ENCODE data around the gene NCKAP1.
"Not testable (repeated sequence)": the region's sequence is repeated elsewhere in the genome, so short reads cannot be mapped to it uniquely, and the experiment has no call there.

Gene NCKAP1

DNA sequence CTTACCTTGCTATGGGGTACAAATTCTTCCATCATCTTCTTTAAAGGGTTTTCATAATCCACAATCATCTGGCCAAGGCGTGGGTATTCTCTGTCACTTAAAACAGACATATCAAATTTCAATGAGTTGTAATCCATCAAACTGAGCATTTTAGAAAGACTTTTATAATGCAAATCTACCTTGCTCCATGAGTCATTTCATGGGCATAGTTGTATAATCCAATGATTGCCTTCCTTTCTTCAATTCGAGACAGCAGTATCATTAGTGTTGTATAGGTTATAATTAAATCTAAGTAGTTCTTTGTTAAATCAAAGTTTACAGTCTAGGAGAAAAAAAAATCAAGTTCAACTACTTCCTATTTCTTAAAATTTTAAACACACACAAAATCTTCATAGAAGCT lies 36.3 kb downstream of the NCKAP1 start:
- no peak for DNase-seq

DNA sequence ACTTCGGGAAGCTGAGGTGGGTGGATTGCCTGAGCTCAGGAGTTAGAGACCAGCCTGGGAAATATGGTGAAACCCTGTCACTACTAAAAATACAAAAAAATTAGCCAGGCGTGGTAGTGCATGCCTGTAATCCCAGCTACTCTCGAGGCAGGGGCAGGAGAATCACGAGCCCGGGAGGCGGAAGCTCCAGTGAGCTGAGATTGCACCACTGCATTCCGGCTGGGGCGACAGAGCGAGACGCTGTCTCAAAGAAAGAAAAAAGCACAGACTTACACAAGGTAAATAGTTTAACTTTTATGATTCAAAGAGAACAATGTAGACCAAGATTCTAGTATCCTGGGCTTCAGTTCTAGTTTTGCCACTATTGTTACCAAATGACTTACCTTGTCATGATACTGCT lies 37.4 kb downstream of the NCKAP1 start:
- no peak for DNase-seq

DNA sequence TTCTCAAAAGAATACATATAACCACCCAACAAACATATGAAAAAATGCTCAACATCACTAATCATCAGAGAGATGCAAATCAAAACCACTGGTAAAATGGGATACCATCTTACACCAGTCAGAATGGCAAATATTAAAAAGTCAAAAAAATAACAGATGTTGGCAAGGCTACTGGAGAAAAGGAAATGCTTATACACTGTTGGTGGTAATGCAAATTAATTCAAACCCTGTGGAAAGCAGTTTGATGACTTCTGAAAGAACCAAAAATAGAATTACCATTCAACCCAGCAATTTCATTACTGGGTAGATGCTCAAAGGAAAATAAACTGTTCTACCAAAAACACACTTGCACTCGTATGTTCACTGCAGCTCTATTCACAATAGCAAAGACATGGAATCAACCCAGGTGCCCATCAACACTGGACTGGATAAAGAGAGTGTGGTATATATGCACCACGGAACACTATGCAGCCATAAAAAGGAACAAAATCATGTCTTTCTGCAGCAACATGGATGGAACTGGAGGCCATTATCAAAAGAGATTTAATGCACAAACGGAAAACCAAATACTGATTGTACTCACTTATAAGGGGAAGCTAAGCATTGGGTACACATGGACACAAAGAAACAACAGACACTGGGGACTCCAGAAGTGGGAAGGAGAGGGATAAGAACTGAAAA lies 38.8 kb downstream of the NCKAP1 start:
- DNase-seq, result no peak

DNA sequence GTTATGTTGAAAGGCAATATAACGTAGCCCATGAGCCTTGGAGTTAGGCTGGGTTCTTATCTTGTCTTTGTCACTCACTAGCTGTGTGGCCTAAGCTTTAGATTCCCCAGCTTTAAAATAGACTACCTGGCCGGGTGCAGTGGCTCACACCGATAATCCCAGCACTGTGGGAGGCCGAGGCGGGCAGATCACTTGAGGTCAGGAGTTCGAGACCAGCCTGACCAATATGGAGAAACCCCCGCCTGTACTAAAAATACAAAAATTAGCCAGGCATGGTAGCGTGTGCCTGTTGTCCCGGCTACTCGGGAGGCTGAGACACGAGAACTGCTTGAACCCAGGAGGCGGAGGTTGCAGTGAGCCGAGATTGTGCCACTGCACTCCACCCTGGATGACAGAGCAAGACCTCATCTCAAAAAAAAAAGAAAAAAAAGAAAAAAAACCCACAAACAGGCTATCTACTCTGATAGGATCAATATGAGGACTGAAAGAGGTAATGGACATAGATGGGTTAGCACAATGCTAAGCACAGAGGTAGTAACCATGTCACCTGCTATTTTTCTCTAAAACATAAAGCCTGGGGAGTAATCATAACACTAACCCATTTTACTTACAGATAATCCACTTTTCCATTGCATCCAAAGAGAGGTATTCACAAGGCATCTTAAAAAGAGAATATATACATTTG lies 43.9 kb downstream of the NCKAP1 start:
- no peak for DNase-seq

DNA sequence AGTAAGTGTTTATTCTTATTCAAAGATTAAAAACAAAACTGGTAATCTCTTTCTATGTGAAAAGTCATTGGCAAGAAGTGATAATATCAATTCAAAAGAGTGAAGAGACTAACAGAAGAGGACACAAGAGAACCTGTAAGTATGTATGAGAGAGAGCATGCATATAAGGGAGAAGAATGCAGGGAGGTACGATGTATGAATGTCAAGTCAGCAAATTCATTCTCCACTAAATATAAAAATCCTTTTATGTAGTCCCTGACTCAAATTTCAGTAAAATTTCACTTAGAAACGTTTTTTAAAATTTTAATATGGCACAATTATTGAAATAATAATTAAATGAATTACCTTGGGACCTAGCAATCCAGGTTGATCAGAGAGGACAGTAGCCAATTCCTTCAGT lies 55.3 kb downstream of the NCKAP1 start:
- DNase-seq, result no peak

DNA sequence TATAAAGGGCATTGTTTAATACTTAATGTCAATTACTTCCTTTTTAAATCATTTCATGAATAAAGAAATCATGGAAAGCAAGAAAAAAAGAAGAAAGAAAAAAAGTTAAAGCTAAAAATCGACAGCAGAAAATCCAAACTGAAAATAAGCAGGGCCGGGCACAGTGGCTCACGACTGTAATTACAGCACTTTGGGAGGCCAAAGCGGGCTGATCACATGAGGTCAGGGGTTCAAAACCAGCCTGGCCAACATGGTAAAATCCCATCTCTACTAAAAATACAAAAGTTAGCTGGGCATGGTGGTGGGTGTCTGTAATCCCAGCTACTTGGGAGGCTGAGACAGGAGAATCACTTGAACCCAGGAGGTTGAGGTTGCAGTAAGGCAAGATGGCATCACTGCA lies 56.8 kb downstream of the NCKAP1 start:
- DNase-seq, result not testable (repeated sequence)

DNA sequence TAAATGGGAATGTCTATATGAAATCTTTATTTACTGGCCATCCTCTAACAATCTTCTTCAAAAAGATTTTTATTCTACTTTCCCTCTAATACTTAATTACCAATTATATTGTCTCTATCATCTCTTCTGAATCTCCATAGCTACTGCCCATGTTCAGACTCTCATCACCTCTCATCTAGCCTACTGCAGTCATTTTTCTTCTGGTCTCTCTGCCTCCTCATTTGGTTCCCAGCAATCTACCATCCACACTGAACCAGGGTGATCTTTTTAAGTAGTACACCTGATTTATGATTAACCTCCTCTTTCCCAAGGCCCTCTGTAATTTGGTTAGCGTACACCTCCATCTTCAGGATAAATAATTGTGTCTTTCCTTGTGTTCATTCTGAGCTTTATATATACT lies 57.6 kb downstream of the NCKAP1 start:
- DNase-seq, result no peak

DNA sequence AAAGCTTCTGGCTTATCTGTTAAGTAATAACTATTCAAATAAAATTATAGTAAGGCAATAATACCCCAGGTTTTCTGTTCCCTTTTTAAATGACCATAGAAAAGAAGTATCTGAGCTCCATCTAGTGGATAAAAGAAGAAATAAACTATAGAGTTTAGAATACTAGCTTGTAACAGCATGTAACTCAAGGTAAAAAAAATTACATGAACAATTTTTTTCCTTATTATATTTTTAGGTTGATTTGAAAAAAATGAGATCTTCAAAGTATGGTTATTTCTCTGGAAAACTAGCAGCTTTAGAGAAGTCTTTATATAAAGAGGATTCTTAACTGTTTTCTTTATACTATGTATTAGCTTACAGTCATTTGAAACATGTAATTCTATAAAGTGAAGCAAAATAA lies 58.1 kb downstream of the NCKAP1 start:
- DNase-seq, result no peak

DNA sequence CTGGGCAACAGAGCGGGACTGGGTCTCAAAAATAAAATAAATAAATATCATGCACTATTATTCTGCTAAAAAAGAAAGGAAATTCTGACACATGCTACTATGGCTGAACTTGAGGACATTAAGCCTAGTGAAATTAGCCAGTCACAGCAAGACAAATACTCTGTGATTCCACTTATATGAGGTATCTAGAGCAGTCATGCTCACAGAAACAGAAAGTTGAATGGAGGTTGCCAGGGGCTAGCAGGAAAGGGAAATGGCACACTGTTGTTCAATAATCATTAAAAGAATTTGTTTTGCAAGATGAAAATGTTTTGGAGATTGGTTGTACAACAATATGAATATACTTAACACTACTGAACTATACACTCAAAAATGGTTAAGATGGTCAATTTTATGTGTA lies 60.8 kb downstream of the NCKAP1 start:
- no peak for DNase-seq

DNA sequence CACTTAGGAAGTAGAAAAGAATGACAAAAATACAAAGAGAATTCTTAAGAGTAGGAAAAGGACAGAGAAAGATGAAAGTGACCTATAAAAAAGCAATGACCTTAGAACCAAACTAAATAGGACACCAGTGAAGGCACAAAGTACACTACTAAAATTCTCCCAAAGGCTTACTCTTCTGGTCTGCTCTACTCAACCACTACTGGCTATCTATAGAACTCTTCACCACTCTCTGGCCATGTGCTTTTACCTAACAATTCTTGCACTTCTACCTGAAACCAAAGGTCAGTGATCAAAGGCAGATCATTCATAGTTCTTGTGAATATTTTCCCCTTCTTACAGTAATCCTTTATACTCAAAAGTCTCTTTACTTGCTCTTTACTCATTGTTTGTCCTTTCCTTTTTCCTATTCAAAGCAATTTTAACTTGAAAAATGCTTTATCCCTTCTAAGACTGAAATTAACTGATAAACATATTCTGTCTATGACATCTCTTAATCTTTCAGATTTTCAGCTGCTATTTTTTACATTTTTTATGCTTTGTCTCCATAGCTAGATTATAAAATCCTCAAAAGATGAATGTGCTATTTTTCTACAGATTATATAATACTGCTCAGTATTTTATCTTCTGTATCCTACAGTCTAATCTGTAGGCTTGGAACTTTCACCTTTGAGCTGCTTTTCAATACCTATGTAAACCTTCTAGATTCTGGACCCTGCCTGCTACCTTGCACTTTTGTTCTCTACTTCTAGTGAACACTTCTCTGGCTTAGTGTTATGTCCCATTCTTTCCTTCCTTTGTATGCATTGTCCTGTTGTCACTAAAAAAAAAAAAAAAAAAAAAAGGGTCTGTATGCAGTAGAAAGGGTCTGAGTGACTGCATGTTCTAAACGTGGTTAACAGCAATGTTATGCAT lies 64.6 kb downstream of the NCKAP1 start:
- DNase-seq, result no peak

DNA sequence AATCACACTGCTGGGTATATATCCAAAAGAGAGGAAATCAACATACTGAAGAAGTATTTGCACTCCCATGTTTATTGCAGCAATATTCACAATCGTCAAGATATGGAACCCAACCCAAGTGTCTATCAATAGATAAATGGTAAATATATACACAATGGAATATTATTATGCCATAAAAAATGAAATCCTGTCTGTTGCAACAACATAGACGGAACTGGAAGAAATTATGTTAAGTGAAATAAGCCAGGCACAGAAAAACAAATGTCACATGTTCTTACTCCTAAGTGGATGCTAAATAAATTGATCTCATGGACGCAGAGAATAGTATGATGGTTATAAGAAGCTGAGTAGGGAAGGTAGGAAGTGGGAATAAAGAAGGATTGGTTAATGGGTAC lies 65.7 kb downstream of the NCKAP1 start:
- DNase-seq, result no peak

DNA sequence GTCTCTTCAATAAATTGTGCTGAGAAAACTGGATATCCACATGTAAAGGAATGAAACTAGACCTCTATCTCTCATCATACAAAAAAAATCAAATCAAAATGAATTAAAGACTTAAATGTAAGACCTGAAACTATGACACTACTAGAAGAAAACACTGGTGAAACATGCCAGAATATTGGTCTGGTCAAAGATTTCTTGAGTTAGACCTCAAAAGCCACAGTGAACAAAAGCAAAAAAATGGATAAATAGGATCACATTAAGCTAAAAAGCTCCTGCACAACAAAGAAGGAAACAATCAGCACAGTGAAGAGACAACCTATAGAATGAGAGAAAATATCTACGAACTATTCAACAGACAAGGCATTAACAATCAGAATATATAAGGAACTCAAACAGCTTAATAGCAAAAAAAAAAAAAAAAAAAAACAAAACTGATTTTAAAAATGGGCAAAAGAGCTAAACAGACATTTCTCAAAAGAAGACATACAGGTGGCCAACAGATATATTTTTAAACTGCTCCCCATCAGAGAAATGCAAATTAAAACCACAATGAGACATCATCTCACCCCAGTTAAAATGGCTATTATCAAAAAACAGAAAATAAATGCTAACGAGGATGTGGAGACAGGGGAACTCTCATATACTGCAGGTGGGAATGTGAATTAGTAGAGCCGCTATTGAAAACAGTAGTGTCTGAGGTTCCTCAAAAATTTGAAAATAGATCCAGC lies 66.3 kb downstream of the NCKAP1 start:
- no peak for DNase-seq

DNA sequence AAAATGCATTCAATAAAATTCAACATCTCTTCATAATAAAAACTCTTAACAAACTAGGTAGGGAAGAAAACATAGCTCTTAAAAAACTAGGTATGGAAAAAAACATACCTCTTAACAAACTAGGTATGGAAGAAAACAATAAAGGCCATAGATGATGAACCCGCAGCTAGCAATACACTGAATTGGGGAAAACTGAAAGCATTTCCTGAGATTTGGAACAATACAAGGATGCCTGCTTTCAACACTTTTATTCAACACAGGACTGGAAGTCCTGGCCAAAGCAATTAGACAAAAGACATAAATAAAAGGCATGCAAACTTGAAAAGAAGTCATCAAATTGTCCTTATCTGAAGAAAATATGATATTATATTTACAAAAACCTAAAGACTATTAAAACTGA lies 67.8 kb downstream of the NCKAP1 start:
- no peak for DNase-seq

DNA sequence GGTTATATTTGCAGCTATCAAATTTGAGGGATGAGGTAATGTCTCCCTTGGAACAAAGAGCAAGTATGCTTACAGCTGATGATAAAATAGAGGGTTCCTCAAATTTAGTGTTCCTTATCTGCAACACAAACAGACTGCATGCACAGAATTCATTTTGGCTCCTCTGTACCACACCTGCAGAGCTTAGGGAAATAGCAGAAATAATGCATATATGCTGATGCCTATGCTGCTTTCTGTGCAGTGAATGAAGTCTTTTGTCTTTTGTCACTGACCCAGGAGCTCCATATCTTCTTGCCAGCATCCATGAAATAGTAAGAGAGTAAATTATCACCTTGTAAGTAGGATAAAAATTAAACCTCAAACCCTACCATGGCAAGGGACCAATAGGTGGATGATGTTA lies 69.8 kb downstream of the NCKAP1 start:
- no peak for DNase-seq

DNA sequence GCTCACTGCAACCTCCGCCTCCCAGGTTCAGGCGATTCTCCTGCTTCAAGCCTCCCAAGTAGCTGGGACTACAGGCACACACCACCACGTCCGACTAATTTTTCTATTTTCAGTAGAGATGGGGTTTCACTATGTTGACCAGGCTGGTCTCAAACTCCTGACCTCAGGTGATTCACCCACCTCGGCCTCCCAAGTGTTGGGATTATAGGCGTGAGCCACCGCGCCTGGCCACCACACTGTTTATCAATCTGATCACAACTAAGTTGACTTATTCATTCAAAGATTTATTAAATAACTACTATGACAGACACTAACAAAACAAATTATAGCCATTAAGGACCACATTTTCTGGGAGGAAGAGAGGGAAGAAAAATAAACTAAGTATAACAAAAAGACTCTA lies 71.9 kb downstream of the NCKAP1 start:
- DNase-seq, result not testable (repeated sequence)

DNA sequence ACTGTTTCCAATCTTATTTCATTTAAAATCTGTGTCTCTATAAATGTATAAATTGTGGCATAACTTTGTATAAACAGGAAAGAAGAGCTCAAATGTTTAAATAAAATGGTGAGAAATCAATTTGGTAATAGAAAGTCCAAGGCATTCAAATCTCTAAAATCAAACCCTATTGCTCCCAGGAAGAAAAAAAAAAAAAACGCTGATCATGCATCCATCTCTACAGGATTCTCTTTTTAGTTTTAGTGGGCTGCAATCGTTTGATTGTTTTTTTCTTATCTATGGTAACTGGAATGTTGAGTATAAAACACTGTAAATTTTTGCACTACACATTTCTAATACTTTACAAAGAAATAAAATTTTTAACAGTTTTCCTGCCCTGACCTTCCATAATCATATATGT lies 75.6 kb downstream of the NCKAP1 start:
- DNase-seq, result no peak

DNA sequence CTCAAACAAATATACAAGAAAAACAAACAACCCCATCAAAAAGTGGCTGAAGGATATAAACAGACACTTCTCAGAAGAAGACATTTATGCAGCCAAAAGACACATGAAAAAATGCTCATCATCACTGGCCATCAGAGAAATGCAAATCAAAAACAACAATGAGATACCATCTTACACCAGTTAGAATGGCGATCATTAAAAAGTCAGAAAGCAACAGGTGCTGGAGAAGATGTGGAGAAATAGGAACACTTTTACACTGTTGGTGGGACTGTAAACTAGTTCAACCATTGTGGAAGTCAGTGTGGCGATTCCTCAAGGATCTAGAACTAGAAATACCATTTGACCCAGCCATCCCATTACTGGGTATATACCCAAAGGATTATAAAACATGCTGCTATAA lies 77.4 kb downstream of the NCKAP1 start:
- DNase-seq, result not testable (repeated sequence)

DNA sequence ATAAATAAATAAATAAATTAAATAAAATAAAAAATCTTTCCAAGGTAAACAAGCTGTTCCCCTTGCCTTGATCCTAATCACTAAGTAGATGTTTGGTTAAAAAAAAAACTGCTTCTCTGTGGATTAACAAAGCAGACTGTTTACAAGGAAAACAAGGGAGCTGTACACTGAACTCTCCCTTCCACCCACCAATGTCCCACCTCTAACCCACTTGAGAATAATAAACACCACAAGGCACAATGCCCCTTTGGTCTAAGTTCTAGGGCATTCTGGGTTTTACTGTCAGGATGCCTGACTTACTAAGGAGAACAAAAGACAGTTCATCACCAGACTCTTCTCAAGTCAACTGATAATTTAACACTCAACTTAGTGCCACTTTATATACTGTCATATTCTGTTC lies 83.5 kb downstream of the NCKAP1 start:
- DNase-seq, result no peak

DNA sequence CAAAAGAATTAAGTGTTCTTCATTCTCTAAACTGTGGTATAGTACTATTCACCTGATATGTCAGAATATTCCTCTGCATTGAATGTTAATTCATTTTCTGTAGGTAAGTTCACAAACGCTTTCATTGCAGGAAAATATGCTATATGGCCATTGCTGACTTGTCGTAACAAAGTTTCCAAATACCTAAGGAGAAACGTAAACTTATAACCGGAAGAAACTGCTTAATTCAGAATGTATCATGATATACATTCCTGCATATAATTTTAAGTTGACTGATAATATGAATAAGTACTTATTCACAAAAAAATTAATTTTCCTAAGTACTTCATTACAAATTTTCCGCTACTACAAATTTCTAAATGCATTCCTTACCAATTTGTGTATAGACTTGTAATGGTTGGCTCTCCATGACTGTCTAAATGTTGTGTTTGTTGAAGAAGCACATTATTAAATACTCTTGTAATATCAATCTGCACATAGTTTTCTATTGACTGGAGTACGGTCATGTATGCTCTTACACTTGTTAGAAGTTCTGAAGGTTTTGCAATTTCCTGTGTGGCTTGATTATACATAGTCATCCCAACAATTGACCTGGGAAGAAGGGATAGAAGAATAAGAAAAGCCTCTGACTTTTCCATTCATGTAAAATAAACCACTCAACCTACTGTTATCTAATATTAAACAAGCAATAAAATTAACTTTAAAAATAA lies 85.4 kb downstream of the NCKAP1 start:
- no peak for DNase-seq

DNA sequence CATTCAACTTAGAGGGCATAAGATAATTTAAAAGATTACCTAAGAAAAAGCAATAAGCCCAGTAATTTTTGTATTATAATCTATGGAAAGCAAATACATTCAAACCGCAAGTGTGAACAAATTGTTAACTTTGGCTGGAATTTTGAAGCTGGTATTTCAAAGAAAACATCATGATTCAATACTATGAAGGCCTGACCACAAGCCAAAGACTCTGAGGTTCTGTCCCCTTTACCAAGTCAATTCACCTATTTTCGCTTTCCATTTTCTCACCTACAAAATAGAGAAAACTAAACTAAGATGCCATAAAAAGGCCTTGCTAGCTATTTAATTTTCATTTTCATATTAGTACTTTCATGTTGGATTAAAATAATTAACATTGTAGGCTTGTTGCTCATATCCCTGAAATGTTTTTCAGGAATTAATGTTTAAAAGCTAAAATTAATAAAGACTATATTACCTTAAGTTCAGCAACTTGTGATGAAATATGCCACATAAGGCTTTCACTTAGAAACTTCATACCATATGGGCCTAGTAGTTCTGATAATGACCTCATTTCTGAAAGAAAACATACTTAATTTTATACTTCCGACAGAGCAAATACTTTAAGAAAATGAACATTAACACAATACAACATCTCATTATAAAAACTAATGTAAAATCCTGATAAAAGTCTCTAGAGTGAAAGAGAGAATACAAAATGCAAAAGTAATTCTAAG lies 86.2 kb downstream of the NCKAP1 start:
- no peak for DNase-seq

DNA sequence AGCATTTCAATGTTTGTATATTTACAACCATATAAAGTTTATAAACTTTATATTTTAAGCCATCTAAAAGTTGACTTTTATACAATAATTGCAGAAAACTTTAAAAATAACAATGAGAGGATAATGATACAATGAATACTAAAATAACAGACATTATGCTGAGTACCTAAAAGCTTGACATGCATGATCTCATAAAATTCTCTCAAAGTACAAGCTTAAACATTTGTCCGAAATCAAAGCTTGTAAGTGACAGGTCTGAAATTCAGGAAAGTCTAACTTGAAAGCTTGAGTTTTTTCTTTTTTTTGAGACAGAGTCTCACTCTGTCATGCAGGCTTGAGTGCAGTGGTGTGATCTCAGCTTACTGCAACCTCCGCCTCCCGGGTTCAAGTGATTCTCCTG lies 87.7 kb downstream of the NCKAP1 start:
- no peak for DNase-seq
